Aorta (tissue), 5 donors: ENCODE data around the gene ZNF780A. TPM values are rescaled to one million over a fixed set of nuclear protein-coding genes. Genes with fewer than 3 reads are reported as not detected.
"Not testable (repeated sequence)": the region's sequence is repeated elsewhere in the genome, so short reads cannot be mapped to it uniquely, and the experiment has no call there.

Source experiments
- ATAC-seq: fragments of 200-7000 bp; cut with Tn5 transposase; one replicate; pipeline ENCODE4 v1.9.1; 2022; ENCODE audit warnings: moderate library complexity; ENCODE audit not compliant: low FRiP score
- DNase-seq, 2 donors: peaks; one replicate each; pipeline ENCODE4 v3.0.0-alpha.2; 2020
- H3K27ac ChIP-seq, 2 donors: one replicate each; pipeline ENCODE4 v1.5.1; 2013; ENCODE audit warnings: low read length in 2 of 2, mild to moderate bottlenecking in 2 of 2, moderate library complexity in 2 of 2, control low read depth in 1 of 2, inconsistent platforms in 1 of 2, low read depth in 1 of 2
- H3K27me3 ChIP-seq, 2 donors: one replicate each; pipeline ENCODE4 v1.6.1; 2013; ENCODE audit warnings: control low read depth in 1 of 2, low read length in 1 of 2, mild to moderate bottlenecking in 1 of 2, moderate library complexity in 1 of 2; ENCODE audit not compliant: insufficient read depth in 2 of 2, control insufficient read depth in 1 of 2
- H3K36me3 ChIP-seq, 2 donors: one replicate each; pipeline ENCODE4 v1.6.1; 2013; ENCODE audit warnings: control low read depth in 1 of 2, low read length in 1 of 2, mild to moderate bottlenecking in 1 of 2; ENCODE audit not compliant: insufficient read depth in 2 of 2, control insufficient read depth in 1 of 2
- H3K4me1 ChIP-seq, 2 donors: one replicate each; pipeline ENCODE4 v1.6.1; 2013; ENCODE audit warnings: low read length in 2 of 2, control low read depth in 1 of 2, mild to moderate bottlenecking in 1 of 2, moderate library complexity in 1 of 2; ENCODE audit not compliant: insufficient read depth in 2 of 2, control insufficient read depth in 1 of 2
- H3K4me3 ChIP-seq, 2 donors: one replicate each; pipeline ENCODE4 v1.5.1; 2013; ENCODE audit warnings: low read length in 2 of 2, control low read depth in 1 of 2, mild to moderate bottlenecking in 1 of 2
- H3K9me3 ChIP-seq: one replicate; pipeline ENCODE4 v1.6.1; 2013; ENCODE audit warnings: mild to moderate bottlenecking, low read length; ENCODE audit not compliant: control insufficient read depth
- WGBS, 2 donors: extraction: QIAGEN DNeasy Blood & Tissue Kit; methylation state at CpG; one replicate each; pipeline ENCODE4 v1.1.7; 2013; 5-methylcytosine and 5-hydroxymethylcytosine counted together
- intact Hi-C, 2 donors: fragments of 100-400 bp; cut with DNase I; formaldehyde crosslinking; loops; one replicate each; pipeline versions ENCODE4 v1.14.2 to v1.15.0; 2022
- polyA plus RNA-seq, 2 donors: library from polyadenylated mRNA; stranded (reverse); fragments of 200-250 nt; gene quantifications; one replicate each; pipeline ENCODE4 v1.2.3, GENCODE V29; 2013
- total RNA-seq, 2 donors: library from RNA; stranded (reverse); fragmentation: NEBNext Ultra II Directional; extraction: Animal tissue kit (Norgen Biotek cat#: 25700); gene quantifications; one replicate each; pipeline ENCODE4 v1.2.1, GENCODE V29; 2021
- donor health status: healthy with polysubstance abuse.
- donor health status: Bipolar disorder and iron deficiency.
- donor health status: DM: no; HTN: no; CAD: no.
- donor health status: DM: no; HTN: no; CAD: no.
- donor health status: DM: yes; HTN: yes; CAD: no.

Gene ZNF780A
- total and polyA plus RNA-seq, 4 donors = 2.1 to 20.4 (median 9.6) TPM

DNA sequence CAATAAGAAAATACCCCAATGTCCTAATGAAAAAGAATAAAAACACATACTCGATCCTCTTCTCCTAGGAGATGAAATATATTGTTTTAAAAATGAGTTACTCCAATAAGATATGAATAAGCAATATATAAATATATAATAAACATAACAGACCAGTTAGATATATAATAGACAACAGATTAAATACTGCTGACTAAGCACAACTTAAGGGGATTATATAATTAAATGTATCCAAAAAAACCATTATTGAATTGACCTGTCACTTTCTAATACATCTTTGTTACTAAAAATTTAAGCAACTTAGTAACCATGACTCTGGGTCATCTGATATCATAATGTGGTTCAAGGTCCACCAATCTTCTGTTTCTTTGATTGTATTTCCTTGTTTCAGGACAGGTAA is 20.7 kb downstream of the ZNF780A start:
- no peaks in the 10 kb centered on the region for H3K27me3 ChIP-seq
- peaks cover 5 to 7% of the 10 kb centered on the region in 2 donors for H3K36me3 ChIP-seq
- 85 to 94% methylated on average over 1 of the region's 1 CpG for whole genome bisulfite sequencing, 2 donors
- peaks cover 9% of the 10 kb centered on the region for H3K9me3 ChIP-seq
- H3K27ac ChIP-seq = no peak overlapping the region
- no peaks in the 10 kb centered on the region for H3K4me1 ChIP-seq
- ATAC-seq (no peak), DNase-seq (no peak)
- intact Hi-C loops = no loop called here
- H3K4me3 ChIP-seq = no peak overlapping the region

DNA sequence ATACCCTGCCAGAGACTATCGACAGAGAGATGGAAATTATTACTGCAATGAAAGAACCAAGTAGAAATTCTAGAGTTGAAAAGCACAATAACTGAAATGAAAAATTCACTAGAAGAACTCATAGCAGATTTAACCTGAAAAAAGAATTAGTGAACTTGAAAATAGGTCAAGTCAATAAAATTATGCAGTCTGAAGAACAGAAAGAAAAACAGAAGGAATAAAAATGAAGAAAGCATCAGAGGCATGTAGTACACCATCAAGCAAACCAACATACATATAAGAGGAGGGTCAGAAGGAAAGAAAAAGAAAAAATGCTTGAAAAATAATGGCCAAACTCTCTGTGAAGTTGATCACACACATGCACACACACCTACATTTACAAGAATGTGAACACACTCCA is 31.1 kb downstream of the ZNF780A start:
- intact Hi-C loops = loop anchor here in 1 of 2 donors (5.0 kb wide), 1 partner anchor 702 kb away; no protein-coding TSS in a partner anchor
- no peaks in the 10 kb centered on the region for H3K9me3 ChIP-seq
- no peak for DNase-seq
- ATAC-seq = no peak
- WGBS, 2 donors = 96 to 100% methylated on average over 1 of the region's 1 CpG
- H3K36me3 ChIP-seq = no peaks in the 10 kb centered on the region
- no peak overlapping the region for H3K4me3 ChIP-seq
- no peaks in the 10 kb centered on the region for H3K4me1 ChIP-seq
- no peaks in the 10 kb centered on the region for H3K27me3 ChIP-seq
- no peak overlapping the region for H3K27ac ChIP-seq

DNA sequence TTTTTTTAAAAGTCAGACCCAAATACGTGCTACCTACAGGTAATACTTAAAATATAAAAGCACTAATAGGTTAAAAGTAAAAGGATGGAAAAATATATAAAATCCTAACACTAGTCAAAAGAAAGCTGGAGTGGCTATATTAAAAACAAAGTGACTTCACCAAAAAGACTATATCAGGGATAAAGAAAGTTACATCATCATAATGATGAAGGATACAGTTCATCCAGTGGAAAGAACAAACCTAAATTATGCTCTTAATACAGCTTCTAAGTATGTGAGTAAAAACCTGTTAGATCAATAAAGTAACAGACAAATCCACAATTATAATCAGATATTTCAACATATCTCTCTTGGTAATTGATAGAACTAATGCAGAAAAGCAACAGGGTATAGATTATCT is 33.6 kb downstream of the ZNF780A start:
- 84 to 88% methylated on average over 1 of the region's 1 CpG for WGBS, 2 donors
- Histone ChIP-seq H3K27ac (no peak overlapping the region), H3K9me3 (no peaks in the 10 kb centered on the region), H3K4me1 (no peaks in the 10 kb centered on the region), H3K36me3 (no peaks in the 10 kb centered on the region), H3K4me3 (no peak overlapping the region), H3K27me3 (no peaks in the 10 kb centered on the region)
- intact Hi-C loops = no loop called here
- ATAC-seq (no peak), DNase-seq (no peak)

DNA sequence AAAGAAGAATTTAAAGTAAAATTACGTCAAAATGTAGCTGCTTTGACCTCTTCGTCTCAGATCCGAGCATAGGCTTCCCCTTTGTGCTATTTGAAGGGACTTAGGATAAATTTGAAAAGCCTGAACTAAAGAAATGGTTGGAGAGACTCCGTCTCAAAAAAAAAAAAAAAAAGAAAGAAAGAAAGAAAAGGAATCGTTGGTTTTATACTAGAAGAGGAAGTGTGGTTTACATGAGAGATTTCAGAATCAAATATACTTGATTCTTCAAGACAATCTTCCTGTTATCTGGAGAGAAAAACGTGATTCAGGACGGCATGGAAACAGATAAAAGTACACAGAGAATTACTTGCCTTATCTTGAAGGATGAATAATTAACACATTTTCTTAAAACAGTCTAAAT is 34.2 kb downstream of the ZNF780A start:
- H3K4me1 ChIP-seq = no peaks in the 10 kb centered on the region
- ATAC-seq (no peak), DNase-seq (no peak)
- H3K4me3 ChIP-seq = peak overlapping the region; percentile 35 to 97
- no peaks in the 10 kb centered on the region for H3K36me3 ChIP-seq
- intact Hi-C loops = no loop called here
- H3K9me3 ChIP-seq = peaks cover 1% of the 10 kb centered on the region
- 6 to 7% methylated on average over 7 of the region's 7 CpGs for WGBS, 2 donors
- H3K27me3 ChIP-seq = no peaks in the 10 kb centered on the region
- H3K27ac ChIP-seq = no peak overlapping the region

DNA sequence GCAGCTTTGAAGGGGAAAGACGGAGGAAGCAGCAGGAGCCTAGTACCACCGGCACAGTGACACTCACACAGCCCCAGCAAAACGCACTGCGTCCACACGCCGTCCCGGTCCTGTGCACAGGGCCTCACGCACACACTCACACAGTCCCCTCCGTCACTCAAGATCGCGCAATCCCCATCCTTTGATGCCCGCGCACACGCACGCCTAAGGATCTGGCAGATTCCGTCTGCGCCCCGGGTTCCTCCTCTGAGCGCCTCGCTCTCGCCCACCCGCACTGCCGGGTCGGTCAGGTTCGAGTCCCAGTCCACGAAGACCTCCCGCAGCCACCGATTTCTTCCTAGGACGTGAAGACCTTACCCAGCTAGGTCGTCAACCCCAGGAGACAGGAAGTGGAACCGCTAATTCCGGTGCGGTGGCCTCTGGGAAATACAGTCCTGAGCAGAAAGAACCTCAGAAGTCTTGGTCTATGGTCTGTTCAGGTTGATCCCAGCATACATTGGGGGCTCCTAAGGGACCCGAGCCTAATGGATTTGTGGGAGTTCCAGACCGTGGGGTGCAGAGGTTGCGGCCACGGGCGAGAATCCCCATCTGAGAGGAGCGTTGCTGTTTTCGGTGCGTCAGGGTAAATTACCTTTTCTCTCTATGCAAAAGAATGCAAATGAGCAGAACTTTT is 34.8 kb downstream of the ZNF780A start, which contains the start of gene ZNF780B:
Gene ZNF780B (minus strand): TSS at position 400 of the 673 bp plus-strand sequence. CDS start 5,899 bp downstream, outside the sequence.
- H3K4me3 ChIP-seq = peak within 1 kb of the TSS; percentile 35 to 97
- ATAC-seq = peak; percentile 84
- peaks cover 1% of the 10 kb centered on the region for H3K9me3 ChIP-seq
- intact Hi-C loops = no loop called here
- no peaks in the 10 kb centered on the region for H3K36me3 ChIP-seq
- H3K4me1 ChIP-seq = no peaks in the 10 kb centered on the region
- peak; percentile 70 to 84 for DNase-seq
- no peaks in the 10 kb centered on the region for H3K27me3 ChIP-seq
- peak within 1 kb of the TSS in 1 of 2 donors; percentile 2 for H3K27ac ChIP-seq
- 0 to 1% methylated on average over 41 of the region's 41 CpGs for WGBS, 2 donors

DNA sequence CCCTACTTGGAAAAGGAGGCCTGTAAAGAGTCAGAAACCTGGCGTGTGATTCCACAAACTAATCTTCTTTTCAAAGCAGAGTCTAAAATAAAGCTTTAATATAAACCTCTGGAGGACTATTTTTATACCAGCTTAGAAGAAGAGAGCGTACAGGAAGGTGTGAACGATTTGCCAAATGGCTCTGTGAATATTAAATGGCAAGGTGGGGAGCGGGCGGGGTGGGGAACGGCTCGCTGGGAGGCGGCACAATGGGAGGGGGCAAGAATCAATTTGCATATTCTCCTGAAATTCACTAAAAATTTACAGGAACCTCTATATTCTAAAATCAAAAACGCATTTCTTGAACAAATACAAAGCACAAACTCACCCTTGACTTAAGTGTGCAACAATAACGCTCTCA is 35.7 kb downstream of the ZNF780A start:
- Histone ChIP-seq H3K9me3 (peaks cover 3% of the 10 kb centered on the region), H3K27me3 (no peaks in the 10 kb centered on the region), H3K27ac (no peak overlapping the region), H3K4me1 (no peaks in the 10 kb centered on the region), H3K4me3 (peak overlapping the region; percentile 35 to 97), H3K36me3 (no peaks in the 10 kb centered on the region)
- ATAC-seq (no peak), DNase-seq (no peak)
- 39 to 53% methylated on average over 10 of the region's 10 CpGs for WGBS, 2 donors
- intact Hi-C loops = no loop called here

DNA sequence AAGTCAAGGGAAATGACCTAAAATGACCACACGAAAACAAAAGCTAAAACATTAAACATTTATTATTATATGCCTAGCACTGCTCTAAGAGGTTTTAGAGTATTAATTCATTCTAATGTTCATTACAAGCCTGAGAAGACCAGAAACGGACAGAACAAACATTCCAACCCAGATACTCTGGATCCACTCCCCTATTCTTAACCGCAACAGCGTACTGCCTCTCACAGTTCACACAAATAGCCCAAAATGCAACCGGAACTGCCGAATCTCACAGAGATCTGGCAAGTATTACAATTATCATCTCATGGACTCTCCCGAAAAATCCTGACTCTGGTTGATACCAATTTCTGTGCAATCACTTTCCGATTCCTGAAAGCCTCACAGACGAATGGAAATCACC is 36.1 kb downstream of the ZNF780A start:
- Histone ChIP-seq H3K27me3 (no peaks in the 10 kb centered on the region), H3K4me1 (no peaks in the 10 kb centered on the region), H3K27ac (no peak overlapping the region), H3K9me3 (peaks cover 3% of the 10 kb centered on the region), H3K36me3 (peaks cover 0 to 1% of the 10 kb centered on the region in 2 donors), H3K4me3 (no peak overlapping the region)
- 93% methylated on average over 9 of the region's 9 CpGs for WGBS, 2 donors
- DNase-seq (no peak), ATAC-seq (no peak)
- intact Hi-C loops = no loop called here

DNA sequence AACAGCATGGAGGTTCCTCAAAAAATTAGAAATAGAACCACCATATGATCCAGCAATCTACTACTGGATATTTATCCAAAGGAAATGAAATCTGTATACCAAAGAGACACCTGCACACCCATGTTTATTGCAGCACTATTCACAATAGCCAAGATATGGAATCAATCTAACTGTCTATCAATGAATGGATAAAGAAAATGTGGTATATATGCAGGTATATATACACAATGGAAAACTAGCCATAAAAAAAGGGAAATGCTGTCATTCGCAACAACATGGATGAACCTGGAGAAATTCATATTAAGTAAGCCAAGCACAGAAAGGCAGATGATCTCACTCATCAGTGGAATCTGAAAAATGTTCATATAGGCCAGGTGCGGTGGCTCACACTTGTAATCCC is 37.3 kb downstream of the ZNF780A start:
- no peak for ATAC-seq
- intact Hi-C loops = no loop called here
- WGBS, 2 donors = 99 to 100% methylated on average over 2 of the region's 2 CpGs

DNA sequence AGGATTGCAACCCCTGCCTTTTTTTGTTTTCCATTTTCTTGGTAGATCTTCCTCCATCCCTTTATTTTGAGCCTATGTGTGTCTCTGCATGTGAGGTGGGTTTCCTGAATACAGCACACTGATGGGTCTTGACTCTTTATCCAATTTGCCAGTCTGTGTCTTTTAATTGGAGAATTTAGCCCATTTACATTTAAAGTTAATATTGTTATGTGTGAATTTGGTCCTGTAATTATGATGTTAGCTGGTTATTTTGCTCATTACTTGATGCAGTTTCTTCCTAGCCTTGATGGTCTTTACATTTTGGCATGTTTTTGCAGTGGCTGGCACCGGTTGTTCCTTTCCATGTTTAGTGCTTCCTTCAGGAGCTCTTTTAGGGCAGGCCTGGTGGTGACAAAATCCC is 49.0 kb downstream of the ZNF780A start:
- H3K27ac ChIP-seq, H3K4me3 ChIP-seq, H3K4me1 ChIP-seq, ATAC-seq, intact Hi-C loops, H3K27me3 ChIP-seq, DNase-seq: not testable (repeated sequence)
- peaks cover 8 to 10% of the 10 kb centered on the region in 2 donors for H3K36me3 ChIP-seq
- 96 to 100% methylated on average over 1 of the region's 1 CpG for WGBS, 2 donors
- peaks cover 14% of the 10 kb centered on the region for H3K9me3 ChIP-seq

More for the DNA sequence above, 37.3 kb downstream of the ZNF780A start:
- H3K27ac ChIP-seq = no peak overlapping the region
- peaks cover 2 to 5% of the 10 kb centered on the region in 2 donors for H3K36me3 ChIP-seq
- H3K4me3 ChIP-seq = no peak overlapping the region
- DNase-seq = no peak
- H3K4me1 ChIP-seq = no peaks in the 10 kb centered on the region
- H3K27me3 ChIP-seq = no peaks in the 10 kb centered on the region
- peaks cover 4% of the 10 kb centered on the region for H3K9me3 ChIP-seq
